ENCODE results near the gene PHF1.

DNA sequence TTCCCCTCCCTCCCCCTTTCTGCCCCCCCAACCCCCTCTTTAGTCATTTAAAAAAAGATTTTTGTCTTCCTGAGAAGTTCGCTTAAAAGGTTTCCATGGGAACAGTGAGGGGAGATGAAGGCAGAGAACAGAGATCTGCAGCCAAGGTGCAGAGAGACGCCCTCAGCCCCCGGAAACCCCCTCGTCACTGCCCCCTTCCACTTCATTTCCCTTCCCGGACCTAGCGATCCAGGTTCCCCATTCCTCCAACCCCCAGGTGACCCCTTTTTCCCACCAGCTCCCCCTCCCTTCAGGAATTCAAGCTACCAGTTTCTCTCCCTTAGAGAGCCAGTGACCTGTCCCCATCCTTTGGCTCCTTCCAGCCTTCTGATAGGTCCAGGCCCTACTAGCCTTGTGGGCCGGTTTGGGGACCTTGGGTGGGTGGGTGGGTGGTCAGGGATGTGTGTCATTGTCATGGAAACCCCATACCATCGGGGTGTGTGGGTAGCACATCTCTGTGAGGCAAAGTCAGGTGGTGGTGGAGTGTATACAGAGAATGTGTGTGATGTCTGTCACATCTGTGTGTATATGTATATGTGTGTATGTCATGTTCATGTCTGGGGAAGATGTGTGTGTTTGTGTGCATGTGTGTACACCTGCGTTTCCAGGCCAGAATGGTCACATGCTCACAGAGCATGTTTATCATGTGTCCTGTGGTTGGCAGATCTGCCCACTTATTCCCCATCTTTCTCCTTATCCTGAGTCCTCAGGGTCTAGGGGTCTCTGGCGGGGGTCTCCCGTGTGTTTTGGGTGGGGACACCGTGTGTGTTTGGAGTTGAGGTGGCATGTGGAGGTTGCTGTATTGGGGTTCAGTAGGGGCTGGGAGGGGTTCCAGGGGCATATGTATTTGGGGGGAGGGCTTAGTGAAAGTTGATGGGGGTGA, 16.0 kb downstream of the PHF1 start:
- no peak for TF ChIP-seq POLR2A (IDR thresholded peaks at IDR 0.05; ENCODE audit: low read depth, low read length)
- no peak for TF ChIP-seq SPI1 (IDR thresholded peaks at IDR 0.05; ENCODE audit: low read depth, low read length)
- TF ChIP-seq TAF1 (IDR thresholded peaks at IDR 0.05; ENCODE audit: low read depth, low read length), result no peak
- TF ChIP-seq POLR2AphosphoS5 (IDR thresholded peaks at IDR 0.05; ENCODE audit: low read depth, low read length), result no peak
